Activated B cell treated with CpG ODN at 0.5 μM for 24 hours (primary cell): ENCODE results near the gene SDF4. TPM values are rescaled to one million over a fixed set of nuclear protein-coding genes. Genes with fewer than 3 reads are reported as not detected.

Source experiments
- ATAC-seq: fragments of 200-7000 bp; cut with Tn5 transposase; one replicate; pipeline ENCODE4 v1.10.0; 2021; ENCODE audit warnings: low read depth, mild to moderate bottlenecking, moderate library complexity
- CTCF ChIA-PET: fragments of 350-600 bp; sonication (Branson Sonifier 250); formaldehyde crosslinking; loops from one replicate; lab custom pipeline; 2021; ENCODE audit warnings: antibody characterized with exemption; lab: Charles Lee
- POLR2A ChIA-PET: fragments of 350-600 bp; sonication (Branson Sonifier 250); formaldehyde crosslinking; loops from one replicate; lab custom pipeline; 2021; ENCODE audit warnings: antibody characterized with exemption; lab: Charles Lee
- DNase-seq: peaks from one replicate; pipeline ENCODE4 v3.0.0; 2022
- H3K27ac Mint-ChIP-seq: one replicate; pipeline ENCODE4 v1.8.0; 2020; ENCODE audit warnings: mixed read lengths
- H3K27me3 Mint-ChIP-seq: one replicate; pipeline ENCODE4 v1.8.0; 2021; ENCODE audit warnings: mixed read lengths
- H3K36me3 Mint-ChIP-seq: one replicate; pipeline ENCODE4 v1.8.0; 2021; ENCODE audit warnings: low read depth, mixed read lengths
- H3K4me1 Mint-ChIP-seq: one replicate; pipeline ENCODE4 v1.8.0; 2021; ENCODE audit warnings: mixed read lengths
- H3K4me3 Mint-ChIP-seq: one replicate; pipeline ENCODE4 v1.8.0; 2020; ENCODE audit warnings: mild to moderate bottlenecking, mixed read lengths
- H3K9me3 Mint-ChIP-seq: one replicate; pipeline ENCODE4 v1.8.0; 2020; ENCODE audit warnings: mixed read lengths
- intact Hi-C: fragments of 100-400 bp; cut with micrococcal nuclease; formaldehyde crosslinking; loops from one replicate; pipeline ENCODE4 v1.15.1; 2024
- total RNA-seq: library from RNA; stranded (reverse); gene quantifications from 2 replicates; pipeline ENCODE4 v1.2.3, GENCODE V29; 2022
- TF ChIP-seq, protein P1 (sequence below): fragments of 200-600 bp; IDR thresholded peaks from one replicate; pipeline ENCODE4 v1.8.0; 2022; ENCODE audit warnings: antibody characterized with exemption, mild to moderate bottlenecking

The SDF4 gene
- total RNA-seq, 1 donor from 2014 or later = 97.9 TPM

DNA sequence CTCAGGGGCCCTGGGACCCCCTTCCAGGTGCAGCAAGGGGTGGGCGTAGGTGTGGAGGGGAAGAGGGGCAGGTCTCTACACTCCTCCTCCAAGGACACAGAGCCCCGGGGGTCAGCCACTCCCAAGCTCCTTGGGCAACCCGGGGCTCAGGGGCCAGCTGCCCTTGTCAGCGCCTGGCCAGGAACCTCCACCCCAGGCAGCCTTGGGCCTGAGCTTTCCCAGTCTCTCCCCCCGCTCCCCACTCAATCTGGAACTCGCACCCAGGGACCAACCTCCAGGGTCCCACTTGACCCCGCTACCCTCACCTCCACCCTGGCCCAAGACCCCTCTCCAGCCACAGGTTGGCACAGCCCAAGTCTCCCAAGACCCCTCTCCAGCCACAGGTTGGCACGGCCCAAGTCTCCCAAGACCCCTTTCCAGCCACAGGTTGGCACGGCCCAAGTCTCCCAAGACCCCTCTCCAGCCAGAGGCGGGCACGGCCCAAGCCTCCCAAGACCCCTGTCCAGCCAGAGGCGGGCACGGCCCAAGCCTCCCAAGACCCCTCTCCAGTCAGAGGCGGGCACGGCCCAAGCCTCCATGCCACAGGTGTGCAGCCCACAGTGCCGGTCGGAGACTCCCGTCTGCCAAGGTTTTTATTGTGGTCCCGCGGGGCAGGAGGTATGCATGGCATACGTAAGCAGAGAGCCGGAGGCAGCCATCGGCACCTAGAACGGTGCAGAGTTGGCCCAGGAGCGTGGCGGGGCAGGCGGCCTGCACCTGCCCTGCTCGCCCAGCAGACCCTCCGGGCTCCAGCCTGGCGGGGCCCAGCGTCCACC lies 20.9 kb downstream of the SDF4 start:
- peak; percentile 14 for DNase-seq

DNA sequence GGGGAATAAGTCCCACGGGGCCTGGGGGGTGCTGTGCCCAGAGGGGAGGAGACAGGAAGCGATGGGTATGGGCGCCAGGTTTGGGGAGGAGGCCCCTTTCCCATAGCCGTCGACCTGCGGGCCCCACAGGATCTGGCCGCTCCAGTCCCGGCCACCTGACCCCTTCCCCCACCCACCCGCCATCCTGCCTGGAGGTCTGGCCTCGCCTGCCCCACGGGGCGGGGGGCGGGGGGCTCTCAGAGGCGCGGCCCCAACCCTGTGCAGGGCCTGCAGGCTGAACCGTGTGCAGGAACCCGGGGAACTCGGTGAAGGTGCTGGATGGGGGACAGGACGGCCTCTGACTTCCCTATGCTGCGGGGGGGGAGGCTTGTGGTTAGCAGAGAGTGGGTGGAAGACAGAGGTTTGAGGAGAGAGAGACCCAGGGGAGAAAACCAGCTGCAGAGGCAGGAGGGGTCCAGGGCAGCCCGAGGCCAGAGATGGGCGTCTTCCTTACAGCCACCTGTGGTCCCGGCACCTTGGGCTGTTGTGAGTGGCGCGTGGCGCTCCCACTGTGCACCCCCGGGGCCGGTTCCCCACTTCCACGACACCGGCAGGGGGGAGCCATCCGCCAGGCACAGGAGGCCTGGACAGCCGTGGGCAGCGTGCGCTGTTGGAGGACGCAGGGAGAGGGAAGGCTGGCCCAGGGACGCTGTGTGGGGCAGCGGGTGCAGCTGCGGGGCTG lies 22.9 kb downstream of the SDF4 start:
- Mint-ChIP-seq H3K9me3 (no peaks in the 10 kb centered on the region), H3K27ac (no peak overlapping the region), H3K4me1 (peaks cover 37% of the 10 kb centered on the region), H3K36me3 (no peaks in the 10 kb centered on the region), H3K27me3 (peaks cover 2% of the 10 kb centered on the region), H3K4me3 (peak overlapping the region; percentile 74)
- intact Hi-C loops = loop anchor here (1.0 to 5.0 kb wide), 8 partner anchors 22 to 176 kb away; no protein-coding TSS in a partner anchor
- DNase-seq (peak; percentile 49), ATAC-seq (peak; percentile 18)
- TF ChIP-seq, protein P1, sequence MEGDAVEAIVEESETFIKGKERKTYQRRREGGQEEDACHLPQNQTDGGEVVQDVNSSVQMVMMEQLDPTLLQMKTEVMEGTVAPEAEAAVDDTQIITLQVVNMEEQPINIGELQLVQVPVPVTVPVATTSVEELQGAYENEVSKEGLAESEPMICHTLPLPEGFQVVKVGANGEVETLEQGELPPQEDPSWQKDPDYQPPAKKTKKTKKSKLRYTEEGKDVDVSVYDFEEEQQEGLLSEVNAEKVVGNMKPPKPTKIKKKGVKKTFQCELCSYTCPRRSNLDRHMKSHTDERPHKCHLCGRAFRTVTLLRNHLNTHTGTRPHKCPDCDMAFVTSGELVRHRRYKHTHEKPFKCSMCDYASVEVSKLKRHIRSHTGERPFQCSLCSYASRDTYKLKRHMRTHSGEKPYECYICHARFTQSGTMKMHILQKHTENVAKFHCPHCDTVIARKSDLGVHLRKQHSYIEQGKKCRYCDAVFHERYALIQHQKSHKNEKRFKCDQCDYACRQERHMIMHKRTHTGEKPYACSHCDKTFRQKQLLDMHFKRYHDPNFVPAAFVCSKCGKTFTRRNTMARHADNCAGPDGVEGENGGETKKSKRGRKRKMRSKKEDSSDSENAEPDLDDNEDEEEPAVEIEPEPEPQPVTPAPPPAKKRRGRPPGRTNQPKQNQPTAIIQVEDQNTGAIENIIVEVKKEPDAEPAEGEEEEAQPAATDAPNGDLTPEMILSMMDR = no peak
- ChIA-PET CTCF (no interaction called here), POLR2A (interaction anchor here (0.7 to 3.3 kb wide), 9 partner anchors 9 to 87 kb away, joined by 3 to 15 read pairs (median 6); partner anchors contain the start of genes B3GALT6, SDF4 and UBE2J2)

More for the DNA sequence above, 20.9 kb downstream of the SDF4 start:
- H3K27me3 Mint-ChIP-seq = peaks cover 2% of the 10 kb centered on the region
- ATAC-seq = no peak
- ChIA-PET POLR2A (no interaction called here), CTCF (no interaction called here)
- no peaks in the 10 kb centered on the region for H3K9me3 Mint-ChIP-seq
- no peak overlapping the region for H3K27ac Mint-ChIP-seq
- H3K4me3 Mint-ChIP-seq = no peak overlapping the region
- no peaks in the 10 kb centered on the region for H3K36me3 Mint-ChIP-seq
- TF ChIP-seq, protein P1 = no peak
- intact Hi-C loops = no loop called here
- H3K4me1 Mint-ChIP-seq = peaks cover 45% of the 10 kb centered on the region

DNA sequence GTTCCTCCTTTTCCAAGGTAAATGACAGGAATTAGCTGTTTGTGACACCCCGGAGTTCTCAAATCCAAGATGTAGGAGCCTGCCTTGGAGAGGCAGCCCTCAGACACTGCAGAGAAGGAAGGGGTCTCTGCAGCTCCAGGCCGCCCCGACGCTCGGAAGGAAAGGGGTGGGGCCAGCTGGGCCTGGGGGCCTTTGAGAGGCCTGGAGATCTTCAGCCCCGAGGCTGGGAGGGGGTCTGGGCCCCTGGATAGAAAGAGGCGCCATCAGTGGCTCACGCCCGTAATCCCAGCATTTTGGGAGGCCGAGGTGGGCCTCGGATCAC lies 24.3 kb downstream of the SDF4 start:
- CTCF ChIA-PET = interaction anchor here (0.7 to 1.7 kb wide), 3 partner anchors 70 to 85 kb away, joined by 3 to 7 read pairs (median 3); no protein-coding TSS in a partner anchor

DNA sequence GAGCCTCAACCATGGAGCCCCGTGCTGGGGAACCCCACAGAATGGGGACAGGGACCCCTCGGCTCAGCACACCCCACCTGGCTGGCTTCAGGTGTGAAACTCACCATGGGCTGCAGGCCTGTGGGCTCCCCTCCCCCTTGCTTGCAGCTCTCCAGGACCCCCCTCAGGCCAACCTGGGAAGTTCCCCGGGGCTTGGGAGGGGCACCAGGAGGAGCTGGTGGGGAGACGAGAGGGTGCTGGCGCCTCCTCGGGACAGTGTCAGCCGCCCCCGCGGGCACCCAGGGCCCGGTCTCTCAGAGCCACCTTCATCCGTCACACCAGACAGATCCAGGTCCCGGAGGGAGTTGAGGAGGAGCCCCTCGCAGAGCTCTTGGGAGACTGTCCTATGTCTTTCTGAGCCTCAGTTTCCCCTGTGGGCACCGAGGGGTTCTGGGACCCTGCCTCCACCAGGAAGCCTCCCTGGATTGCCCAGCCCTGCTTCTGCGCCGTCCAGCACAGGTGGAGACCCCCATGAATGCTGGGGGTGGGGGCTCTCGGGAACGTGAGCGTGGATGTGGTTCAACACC lies 24.8 kb downstream of the SDF4 start:
- ChIA-PET POLR2A (interaction anchor here (0.6 to 3.3 kb wide), 9 partner anchors 9 to 143 kb away, joined by 3 to 15 read pairs (median 6); partner anchors contain the start of genes B3GALT6 and SDF4), CTCF (interaction anchor here (0.7 to 1.7 kb wide), 3 partner anchors 70 to 85 kb away, joined by 3 to 7 read pairs (median 3); no protein-coding TSS in a partner anchor)
- no peaks in the 10 kb centered on the region for H3K9me3 Mint-ChIP-seq
- intact Hi-C loops = loop anchor here (5.0 kb wide), 2 partner anchors 50 to 85 kb away; no protein-coding TSS in a partner anchor
- peaks cover 35% of the 10 kb centered on the region for H3K4me1 Mint-ChIP-seq
- H3K27ac Mint-ChIP-seq = peak overlapping the region; percentile 46
- DNase-seq (no peak), ATAC-seq (peak; percentile 7)
- peaks cover 2% of the 10 kb centered on the region for H3K36me3 Mint-ChIP-seq
- H3K4me3 Mint-ChIP-seq = peak overlapping the region; percentile 81
- TF ChIP-seq, protein P1 = no peak
- H3K27me3 Mint-ChIP-seq = peaks cover 2% of the 10 kb centered on the region

More for the DNA sequence above, 24.3 kb downstream of the SDF4 start:
- Mint-ChIP-seq H3K36me3 (peaks cover 2% of the 10 kb centered on the region), H3K4me1 (peaks cover 35% of the 10 kb centered on the region), H3K9me3 (no peaks in the 10 kb centered on the region), H3K27ac (peak overlapping the region; percentile 76), H3K27me3 (peaks cover 2% of the 10 kb centered on the region), H3K4me3 (peak overlapping the region; percentile 74)
- no peak for DNase-seq
- POLR2A ChIA-PET = interaction anchor here (0.6 to 3.3 kb wide), 11 partner anchors 8 to 143 kb away, joined by 3 to 15 read pairs (median 6); partner anchors contain the start of genes B3GALT6, SDF4 and UBE2J2
- TF ChIP-seq, protein P1 = no peak
- intact Hi-C loops = loop anchor here (5.0 kb wide), 2 partner anchors 50 to 85 kb away; no protein-coding TSS in a partner anchor
- no peak for ATAC-seq
